NCI-H524 (cell line): ENCODE measurements around the gene ZFAND2A.
A peak's percentile ranks its signal among the peaks of the same experiment; 100 is the strongest.
"Not testable (repeated sequence)": the region's sequence is repeated elsewhere in the genome, so short reads cannot be mapped to it uniquely, and the experiment has no call there.

Experiments
- DNase-seq, 2 experiments: peaks; one replicate each; lab custom pipeline; 2025; lab: John Stamatoyannopoulos, UW

ZFAND2A gene

DNA sequence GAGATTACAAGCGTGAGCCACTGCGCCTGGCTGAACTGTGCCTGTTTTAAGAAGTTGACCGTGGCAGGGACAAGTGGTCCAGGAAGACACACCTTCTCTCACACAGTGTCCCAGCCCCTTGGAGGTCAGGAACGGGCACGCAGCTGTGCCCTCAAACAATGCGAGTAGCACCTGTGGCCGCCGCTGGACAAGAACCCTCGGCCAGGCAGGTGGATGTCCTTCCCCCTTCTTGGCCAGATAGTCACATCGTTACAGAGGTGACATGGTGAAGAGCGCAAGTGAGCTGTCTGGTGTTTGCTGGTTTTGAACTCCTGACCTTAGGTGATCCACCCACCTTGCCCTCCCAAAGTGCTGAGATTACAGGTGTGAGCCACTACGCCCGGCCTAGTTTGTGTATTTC lies 8.8 kb downstream of the ZFAND2A start:
- no peak for DNase-seq

DNA sequence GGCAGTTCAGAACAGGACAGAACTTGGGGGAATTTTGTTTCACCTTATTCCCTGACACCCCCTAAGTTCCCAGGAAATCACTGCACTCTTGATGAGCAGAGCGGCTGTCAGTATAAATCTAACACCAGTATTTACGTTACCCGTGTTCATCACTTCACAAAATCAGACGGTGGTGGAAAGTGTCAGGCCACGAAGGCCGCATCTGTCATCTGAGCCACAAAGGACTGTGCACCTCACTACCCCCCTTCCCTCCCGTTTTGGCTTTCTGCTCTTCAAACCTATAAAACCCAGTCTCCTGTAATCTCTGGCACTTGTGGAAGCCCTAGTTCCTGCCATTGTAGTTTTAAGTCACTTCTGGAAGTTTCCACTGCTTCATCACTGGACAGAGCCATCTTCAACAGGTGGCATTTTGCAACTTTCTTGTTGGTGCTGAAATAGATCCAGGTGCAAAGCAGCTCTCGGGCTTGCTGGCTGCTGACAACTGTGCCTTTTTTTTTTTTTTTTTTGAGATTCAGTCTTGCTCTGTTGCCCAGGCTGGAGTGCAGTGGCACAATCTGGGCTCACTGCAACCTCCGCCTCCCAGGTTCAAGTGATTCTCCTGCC lies 9.5 kb downstream of the ZFAND2A start:
- no peak for DNase-seq

DNA sequence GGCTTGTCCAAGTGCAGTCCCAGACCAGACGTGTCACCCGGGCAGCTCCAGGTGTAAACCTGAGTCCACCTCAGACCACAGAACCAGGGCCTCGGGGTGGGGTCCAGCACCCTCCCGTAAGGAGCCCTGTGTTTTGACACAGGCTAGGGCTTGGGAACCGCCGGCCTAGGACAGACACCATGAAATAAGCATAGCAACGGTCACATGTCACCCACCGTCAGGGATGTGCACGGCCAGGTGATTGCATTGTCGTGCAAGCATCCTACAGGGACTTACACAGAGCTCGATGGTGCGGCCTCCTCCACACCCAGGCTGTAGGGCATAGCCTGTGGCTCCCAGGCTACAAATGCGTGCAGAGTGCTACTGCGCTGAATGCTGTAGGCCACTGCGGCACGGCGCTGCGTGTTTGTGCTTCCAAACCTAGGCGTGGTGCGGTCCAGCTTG lies 10.6 kb downstream of the ZFAND2A start:
- no peak for DNase-seq

DNA sequence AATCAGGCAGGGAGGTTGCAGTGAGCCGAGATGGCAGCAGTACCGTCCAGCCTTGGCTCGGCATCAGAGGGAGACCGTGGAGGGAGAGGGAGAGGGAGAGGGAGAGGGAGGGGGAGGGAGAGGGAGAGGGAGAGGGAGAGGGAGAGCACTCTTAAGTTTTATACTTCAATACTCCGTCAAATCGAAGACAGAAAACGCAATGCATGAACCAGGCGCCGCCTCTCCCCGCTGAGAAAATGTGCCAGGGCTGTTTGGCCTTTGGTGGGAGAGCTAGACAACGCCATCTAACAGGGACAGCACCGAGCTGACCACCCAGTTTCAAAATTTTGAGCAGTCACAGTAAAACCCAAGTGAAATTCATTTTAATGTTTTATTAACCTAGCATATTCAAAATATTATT lies 12.1 kb downstream of the ZFAND2A start:
- DNase-seq, result not testable (repeated sequence)

DNA sequence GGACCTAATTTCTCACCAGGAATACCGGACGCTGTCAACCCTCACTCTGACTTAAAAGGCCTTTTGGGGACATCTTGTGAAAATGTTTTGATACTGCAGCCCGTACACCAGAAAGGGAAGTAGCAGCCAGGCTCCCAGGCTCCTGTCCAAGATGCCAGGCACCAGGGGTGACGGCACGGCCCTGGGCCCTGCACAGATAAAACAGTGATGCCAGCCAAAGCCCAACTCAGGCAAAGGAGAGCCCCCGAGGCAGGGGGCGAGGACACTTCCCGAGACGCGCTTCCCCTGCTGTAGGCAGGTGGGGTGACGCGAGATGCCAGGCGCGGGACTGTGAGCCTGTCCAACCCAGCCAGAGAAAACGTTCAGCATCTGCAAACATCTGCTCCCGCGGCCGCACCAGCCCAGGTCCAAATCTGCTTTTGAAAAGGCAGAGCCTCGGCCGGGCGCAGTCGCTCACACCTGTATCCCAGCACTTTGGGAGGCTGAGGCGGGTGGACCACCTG lies 15.7 kb downstream of the ZFAND2A start:
- peak in 1 of 2 experiments; percentile 35 for DNase-seq

DNA sequence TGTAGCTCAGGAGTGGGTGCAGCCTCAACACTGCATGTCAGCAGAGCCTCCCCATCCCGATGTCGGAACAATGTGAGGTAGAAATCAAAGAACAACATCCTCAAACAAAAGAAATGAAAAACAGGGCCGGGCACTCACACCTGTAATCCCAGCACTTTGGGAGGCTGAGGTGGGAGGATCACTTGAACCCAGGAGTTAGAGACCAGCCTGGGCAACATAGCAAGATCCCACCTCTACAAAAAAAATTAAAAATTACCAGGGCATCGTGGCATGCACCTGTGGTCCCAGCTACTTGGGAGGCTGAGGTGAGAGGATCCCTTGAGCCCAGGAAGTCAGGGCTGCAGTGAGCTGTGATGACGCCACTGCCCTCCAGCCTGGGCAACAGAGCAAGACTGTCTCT lies 17.0 kb downstream of the ZFAND2A start:
- not testable (repeated sequence) for DNase-seq

DNA sequence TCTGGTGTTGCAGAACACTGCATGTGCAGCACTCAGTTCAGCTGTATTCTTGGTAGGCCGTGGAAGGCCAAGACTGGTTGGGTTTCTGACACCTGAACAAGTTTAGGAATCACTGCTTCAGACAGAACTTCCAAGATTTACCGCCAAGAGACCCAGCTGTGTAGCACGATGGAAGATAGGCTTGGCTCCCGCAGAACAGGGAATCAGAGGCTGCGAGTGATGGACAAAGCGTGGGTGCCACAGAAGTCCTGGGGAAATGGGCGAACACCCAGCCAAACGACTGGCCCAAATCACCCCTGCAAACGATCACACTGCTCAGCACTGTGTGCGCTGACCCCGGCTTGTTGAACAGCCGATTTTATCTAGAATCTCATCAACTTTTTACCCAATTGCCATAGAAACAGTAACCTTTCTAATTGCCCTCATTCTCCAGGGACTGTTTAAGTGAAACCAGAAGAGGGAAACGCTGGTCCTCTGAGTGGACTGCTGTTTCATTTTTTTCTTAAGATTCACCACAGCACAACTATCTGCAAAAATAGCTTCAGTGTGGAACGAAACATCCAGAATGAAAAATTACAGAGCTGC lies 17.9 kb downstream of the ZFAND2A start:
- no peak for DNase-seq

DNA sequence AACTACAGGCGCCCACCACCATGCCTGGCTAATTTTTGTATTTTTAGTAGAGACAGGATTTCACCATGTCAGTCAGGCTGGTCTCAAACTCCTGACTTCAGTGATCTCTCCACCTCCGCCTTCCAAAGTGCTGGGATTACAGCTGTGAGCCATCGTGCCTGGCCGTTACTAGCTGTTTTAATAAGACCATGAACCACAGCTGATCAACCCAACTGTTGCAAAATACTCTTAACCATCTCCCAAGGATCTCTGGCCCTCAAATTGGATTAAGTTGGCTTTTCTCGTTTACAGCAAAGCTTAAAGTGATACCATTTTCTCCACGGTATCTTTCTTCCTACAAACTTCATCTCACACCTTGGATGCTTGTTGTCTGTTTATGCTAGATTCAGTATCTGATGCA lies 18.3 kb downstream of the ZFAND2A start:
- DNase-seq, result no peak

DNA sequence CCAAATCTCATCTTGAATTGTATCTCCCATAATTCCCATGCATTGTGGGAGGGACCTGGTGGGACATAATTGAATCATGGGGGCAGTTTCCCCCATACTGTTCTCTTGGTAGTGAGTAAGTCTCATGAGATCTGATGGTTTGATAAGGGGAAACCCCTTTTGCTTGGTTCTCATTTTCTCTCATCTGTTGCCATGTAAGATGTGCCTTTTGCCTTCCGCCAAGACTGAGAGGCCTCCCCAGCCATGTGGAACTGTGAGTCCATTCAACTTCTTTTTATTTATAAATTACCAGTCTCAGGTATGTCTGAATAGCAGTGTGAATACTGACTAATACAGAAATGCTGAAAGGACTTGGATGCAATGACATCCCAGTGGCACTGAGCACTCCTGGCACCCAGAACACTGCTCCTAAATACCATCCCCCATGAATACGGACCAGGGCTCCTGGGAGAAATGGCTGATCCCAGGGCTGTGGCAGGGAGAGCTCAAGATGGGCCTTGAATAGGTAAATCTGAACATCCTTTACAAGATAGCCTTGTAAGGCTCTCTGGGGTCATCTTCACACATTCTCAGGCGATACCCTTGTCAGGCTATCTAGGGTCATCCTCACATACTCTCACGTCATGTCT lies 19.4 kb downstream of the ZFAND2A start:
- no peak for DNase-seq

DNA sequence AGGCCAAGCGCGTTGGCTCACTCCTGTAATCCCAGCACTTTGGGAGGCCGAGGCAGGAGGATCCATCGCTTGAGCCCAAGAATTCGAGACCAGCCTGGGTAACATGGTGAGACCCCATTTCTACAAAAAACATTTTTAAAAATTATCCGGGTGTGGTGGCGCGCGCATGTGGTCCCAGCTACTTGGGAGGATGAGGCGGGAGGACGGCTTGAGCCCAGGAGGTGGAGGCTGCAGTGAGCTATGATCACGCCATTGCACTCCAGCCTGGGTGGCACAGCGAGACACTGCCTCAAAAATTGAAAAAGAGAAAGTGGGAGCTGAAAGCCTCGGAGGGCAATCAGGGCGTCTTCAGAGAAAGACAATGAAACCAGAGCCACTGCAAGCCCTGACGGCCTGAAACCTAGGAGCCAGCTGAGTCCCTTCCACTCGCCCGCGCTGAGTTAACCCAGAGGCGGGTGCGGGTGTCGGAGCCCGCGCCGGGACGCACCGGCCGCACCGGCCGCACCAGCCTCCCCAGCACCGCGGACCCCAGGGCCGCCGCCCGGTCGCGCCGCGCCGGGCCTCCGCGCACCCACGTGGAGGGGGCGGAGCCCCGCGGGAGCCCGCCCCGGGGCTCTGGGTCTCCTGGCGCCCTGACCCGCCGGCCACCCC lies 22.4 kb downstream of the ZFAND2A start:
- DNase-seq, result no peak

DNA sequence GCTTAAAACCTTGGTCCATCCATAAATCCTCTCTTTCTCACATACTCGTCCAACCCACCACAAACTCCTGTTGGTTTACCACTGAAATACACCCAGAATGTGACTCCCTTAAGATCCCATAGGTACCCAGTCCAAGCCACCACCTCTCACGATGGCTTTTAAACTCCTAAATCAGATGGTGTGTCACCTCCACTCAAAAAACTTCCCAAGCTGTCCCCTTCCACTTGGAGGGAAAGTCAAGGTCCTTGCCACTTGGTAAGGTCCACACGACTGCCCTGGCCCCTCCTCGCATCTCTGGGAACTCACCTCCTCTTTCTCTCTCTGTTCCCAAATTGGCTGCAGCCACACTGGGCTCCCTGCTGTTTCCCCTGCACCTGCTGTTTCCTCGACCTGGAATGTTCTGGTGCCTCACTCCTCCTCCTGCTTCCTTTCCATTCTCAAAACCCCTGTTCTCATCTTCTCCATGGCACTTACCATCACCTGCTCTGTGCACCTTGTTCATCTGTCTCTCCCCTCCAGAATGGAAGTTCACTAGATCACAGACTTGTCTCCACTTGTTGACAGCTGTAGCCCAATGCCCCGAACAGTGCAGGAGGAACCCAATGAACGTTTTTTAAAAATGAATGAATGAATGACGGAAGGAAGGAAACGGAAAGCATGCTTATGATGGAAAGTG lies 23.0 kb downstream of the ZFAND2A start:
- DNase-seq, result peak in 1 of 2 experiments; percentile 20

DNA sequence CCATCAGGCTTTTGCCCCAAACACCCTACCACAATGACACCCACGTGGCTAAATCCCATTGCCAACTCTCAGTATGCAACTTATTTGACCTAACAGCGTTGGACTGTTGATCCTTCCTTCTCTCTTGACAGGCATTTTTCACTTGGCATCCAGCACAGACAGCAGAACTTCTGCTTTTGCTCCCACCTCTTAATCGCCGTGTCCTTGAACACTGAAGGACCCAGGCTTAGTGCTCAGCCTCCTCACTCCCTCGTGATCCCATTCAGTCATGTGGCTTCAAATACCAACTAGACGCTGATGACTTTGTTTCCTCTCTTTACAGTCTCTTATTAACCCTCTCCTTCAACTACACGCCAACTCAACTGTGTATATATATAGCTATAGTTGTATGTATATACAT lies 25.0 kb downstream of the ZFAND2A start:
- no peak for DNase-seq

DNA sequence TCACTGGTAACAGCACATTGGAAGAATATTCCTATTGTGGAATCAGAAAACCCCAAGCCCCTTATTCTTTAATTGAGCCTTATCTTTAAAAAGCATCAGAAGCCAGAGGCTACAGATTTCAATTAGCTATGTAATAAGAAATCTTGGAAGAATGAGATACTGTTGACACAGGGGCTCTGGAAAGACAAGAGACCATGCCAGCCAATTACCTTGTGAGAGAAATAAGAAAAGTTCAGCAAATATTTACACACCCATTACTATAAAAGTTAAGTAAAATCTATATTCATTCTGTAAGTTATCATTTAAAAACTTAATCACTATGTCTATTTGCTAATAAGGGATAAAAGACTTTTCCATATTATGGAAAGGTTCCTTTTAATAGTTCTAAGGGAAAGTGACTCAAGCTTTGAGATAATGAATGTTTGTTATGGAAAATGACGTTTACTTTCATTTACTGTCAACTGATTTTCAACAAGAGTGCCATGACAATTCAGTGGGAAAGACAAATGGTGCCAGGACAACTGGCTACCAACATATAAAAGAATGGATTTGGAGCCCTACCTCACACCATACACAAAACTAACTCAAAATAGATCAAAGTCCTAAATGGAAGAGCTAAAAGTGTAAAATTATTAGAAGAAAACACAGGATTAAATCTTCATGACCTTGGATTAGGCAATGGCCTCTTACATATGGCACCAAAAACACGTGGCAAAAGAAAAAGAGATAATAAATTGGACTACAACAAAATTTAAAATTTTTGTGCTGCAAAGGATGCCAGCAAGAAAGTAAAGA lies 28.3 kb downstream of the ZFAND2A start:
- no peak for DNase-seq

DNA sequence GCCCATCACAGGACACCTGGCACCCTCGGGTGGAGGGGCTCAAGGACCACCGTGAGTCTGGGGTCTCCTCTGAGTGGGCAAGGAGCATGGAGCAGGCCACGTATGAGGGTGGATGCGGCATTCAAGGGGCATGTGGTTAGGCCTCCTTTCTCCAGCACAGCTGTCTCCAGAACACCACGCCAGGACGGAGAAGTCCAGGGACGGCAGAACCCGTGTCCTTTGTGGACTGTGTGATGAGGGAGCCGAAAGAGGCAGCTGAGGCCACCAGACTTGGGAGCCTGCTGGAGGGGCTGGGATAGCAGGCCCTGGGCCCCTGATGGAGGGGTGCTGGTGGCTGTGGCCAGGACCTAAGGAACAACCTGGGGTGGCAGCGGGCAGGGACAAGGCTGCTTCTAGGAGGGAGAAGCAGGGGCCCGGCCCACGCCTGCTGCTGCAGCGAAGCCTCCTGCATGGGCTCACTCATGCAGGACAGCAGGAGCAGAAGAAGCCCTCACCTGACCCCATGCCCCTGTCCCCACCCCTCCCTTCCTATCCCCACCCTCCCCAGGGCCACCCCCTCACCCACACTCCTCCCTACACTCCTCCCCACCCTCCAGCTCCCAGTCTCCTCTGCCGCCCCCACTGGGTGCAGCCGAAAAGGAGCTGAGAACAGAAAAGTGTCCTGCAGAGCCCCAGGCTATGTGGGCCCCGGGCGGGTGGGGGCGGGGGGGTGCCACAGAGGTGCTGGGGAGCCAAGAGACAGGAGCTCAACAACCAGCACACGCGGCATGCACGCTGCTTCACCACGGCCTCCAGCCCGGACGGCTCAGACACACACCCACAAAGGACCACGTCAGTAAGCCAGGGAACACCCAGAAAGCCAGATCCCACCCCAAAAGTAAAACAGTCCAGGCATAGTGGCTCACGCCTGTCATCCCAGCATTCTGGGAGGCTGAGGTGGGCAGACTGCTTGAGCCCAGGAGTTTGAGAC lies 29.7 kb downstream of the ZFAND2A start:
- DNase-seq, result no peak

DNA sequence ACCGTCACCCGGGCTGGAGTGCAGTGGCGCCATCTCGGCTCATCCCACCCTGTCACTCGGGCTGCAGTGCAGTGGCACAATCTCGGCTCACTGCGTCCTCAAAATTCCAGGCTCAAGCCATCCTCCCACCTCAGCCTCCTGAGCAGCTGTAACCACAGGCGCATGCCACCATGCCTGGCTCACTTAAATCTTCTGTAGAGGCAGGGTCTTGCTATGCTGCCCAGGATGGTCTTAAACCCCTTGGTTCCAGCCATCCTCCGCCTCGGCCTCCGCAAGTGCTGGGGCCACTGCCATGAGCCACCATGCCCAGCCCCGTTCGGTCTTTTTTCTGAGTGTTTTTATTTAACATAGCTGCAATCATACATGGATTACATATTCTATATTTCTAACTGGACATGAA lies 30.6 kb downstream of the ZFAND2A start:
- DNase-seq, result no peak

DNA sequence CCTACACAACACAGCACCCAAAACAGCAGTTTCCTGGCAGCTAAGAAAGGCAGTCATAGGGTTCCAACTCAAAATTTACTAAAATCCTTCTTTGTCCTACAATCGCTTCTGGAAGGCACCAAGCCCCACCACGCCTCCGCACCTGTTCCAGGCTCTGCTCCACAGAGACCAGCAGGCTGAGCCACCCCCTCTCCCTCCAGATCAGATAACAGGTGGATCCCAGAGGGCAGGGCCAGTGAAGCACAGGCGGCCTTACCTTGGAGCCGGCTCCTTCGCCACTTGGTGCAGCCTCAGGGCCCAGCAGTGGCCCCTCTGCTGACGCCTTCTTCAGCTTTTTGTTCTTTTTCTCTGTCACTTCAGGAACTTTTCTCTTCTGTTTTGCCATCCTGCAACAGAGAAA lies 33.0 kb downstream of the ZFAND2A start:
- no peak for DNase-seq

DNA sequence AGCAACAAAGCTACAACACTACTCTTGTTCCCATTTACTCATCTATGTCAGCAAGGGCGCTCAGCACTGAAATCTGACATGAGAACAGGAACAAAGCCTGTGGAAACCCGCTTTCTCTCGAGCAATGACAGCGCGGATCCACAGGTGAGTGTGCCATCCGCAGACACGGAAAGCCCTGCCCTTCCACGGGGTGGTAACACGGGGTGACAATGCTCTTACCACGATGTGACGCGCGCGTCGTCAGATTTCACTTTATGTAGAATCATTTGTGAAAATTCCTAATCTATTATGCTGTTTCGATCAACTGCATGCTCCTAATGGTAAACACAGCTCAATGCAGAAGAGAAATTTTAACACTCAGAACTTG lies 34.4 kb downstream of the ZFAND2A start:
- no peak for DNase-seq

DNA sequence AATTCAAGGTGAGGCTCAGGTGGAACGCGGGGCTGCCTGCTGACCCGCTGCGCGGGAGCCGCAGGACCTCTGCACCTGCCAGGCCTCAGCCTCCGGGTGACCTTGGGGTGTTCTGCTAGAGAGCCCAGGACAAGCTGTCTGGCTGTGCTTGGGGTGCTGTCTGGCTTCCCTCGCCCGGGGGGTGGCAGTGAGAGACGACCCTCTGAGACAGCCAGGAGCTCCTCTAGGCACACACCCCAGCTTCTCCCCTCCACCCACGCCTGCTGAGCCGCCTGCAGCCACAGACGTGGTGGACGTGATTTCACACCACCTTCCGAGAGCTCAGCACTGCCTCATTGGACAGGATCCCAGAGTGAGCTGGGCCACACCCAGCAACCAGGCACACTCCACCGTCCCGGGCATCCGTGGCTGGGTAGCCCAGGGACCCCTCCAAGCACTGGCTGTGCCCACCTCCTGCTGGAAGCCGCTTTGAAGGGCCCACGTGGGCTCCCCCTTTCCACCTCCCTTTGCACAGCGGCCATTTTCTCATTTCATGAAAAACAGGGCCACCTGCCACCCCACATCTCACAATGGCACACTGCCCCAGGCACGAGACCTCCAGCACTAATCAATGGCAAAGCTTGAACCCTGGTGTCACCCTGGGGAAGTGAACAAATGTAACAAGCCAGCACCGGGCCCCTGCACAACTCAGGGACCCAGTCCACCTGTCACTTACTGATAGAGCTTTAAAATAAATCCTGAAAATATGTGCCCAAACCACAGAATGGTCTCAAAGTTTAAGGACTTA lies 35.0 kb downstream of the ZFAND2A start:
- no peak for DNase-seq

DNA sequence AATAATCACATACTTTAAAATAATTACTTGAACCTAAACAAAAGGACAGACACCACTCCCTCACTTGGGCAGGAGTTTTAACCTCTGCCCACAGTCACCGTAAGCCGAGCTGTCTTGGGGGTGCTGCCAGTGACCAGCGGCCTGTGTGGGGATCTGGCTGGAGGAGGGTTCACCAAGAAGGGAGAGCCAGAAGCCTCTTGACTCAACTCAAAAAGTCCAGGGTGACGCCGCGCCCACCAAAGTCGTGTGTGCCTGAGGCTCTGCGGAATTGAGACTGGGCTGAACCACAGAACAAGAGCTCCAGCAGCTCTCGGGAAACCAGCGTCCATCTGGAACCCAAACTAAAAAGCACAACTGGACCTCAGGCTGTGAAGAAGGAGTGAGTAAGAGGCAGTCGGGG lies 35.8 kb downstream of the ZFAND2A start:
- DNase-seq, result no peak

DNA sequence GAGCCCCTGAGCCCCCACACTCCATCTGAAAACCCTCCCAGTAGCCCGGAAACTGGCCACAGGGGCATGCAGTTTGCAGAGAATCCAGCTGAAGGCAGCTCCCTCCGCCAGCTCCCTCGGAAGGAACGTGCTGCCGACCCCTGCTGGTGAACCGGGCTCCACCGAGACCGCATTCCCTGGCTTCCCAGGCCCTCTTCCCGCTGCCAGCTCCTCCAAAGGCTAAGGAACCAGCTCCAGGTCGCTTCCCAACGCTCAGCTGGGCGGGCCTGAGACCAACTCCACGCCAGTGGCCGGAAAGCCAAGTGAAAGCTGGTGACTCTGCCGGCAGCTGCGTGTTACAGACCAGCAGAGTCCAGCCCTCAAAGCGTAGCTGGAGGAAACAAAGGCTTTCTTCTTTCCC lies 36.3 kb downstream of the ZFAND2A start:
- DNase-seq, result no peak
